Ecto neural progenitor cell (in vitro differentiated cells): ENCODE results near the gene NPIPA5.
A peak's percentile ranks its signal among the peaks of the same experiment; 100 is the strongest.
"Not testable (repeated sequence)": the region's sequence is repeated elsewhere in the genome, so short reads cannot be mapped to it uniquely, and the experiment has no call there.

Experiments used
- DNase-seq: peaks from one replicate; pipeline ENCODE4 v3.0.0-alpha.2; 2018; ENCODE audit warnings: low spot score

NPIPA5 gene

DNA sequence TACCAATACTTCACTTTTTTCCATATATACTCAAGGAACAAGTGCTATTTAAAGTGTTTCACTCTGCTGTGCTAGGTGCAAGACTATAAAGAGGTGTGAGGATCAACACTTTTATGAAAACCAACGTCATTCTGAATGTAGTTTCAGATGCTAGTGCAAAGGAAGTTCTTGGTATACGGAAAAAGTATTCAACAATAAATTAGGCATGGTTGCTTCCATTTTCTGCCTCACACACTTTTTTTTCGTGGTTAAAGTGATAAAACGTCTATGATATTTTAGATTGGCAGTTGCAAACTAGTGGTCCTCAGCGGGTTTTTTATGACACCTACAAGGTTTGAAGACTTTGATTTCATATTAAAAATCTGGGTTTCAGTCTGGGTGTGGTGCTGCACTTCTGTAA lies 11.8 kb upstream of the NPIPA5 start:
- not testable (repeated sequence) for DNase-seq

DNA sequence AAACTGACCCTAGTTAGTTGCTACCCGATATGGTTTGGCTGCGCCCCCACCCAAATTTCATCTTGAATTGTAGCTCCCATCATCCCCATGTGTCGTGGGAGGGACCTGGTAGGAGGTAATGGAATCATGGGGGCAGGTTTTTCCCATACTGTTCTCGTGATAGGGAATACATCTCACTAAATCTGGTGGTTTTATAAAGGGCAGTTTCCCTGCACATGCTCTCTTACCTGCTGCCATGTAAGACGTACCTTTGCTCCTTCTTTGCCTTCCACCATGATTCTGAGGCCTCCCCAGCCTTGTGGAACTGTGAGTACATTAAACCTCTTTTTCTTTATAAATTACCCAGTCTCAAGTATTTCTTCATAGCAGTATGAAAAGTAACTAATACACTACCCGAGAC lies 10.0 kb upstream of the NPIPA5 start:
- DNase-seq = not testable (repeated sequence)

GRCh38 chr16:15382810-15383209 lies 4.7 kb upstream of the NPIPA5 start:
- not testable (repeated sequence) for DNase-seq

DNA sequence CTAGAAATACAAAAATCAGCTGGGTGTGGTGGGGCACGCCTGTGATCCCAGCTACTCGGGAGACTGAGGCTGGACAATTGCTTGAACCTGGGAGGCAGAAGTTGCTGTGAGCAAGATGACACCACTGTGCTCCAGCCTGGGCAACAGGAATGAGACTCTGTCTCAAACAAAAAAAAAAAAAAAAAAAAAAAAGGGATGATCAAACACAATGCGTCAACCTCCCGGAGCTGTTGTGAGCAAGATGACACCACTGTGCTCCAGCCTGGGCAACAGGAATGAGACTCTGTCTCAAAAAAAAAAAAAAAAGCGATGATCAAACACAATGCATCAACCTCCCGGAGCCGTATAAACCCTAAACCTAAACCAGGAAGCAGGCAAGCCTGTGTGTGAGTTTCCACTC lies 20.6 kb downstream of the NPIPA5 start:
- DNase-seq = not testable (repeated sequence)

DNA sequence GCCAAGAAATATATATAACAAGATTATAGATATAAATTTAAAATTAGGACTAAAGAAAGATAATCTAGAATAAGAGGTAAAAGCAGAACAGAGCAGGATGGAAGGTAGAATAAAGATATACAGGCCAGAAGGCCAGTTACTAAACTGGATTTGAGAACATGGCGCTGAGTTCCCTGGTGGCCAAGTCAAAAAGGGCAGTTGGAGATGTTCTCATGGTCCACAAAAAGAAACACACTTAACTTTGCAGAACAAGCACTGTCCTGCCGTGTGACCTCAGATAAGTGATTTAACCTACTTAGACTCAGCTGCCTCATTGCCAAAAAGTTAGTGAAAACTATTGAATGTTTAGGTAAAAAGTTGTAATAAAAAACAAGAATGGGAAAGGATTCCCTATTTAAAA lies 23.2 kb downstream of the NPIPA5 start:
- DNase-seq = not testable (repeated sequence)

DNA sequence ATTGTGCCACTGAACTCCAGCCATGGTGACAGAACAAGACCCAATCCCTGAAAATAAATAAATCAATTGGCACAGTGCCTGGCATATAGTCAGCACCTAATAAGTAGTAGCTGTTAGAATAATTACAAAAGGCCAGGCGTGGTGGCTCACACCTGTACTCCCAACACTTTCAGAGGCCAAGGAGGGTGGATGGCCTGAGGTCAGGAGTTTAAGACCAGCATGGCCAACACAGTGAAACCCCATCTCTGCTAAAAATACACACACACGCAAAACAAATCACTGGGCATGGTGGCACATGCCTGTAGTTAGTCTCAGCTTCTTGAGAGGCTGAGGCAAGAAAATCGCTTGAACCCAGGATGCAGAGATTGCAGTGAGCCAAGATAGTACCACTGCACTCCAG lies 25.2 kb downstream of the NPIPA5 start:
- DNase-seq = not testable (repeated sequence)

- DNase-seq = not testable (repeated sequence)
These were observed 26.3 kb downstream of the NPIPA5 start for GRCh38 chr16:15351745-15352144.

GRCh38 chr16:15351251-15351650 lies 26.8 kb downstream of the NPIPA5 start:
- DNase-seq = not testable (repeated sequence)

GRCh38 chr16:15348721-15349120 lies 29.4 kb downstream of the NPIPA5 start:
- not testable (repeated sequence) for DNase-seq

- DNase-seq = not testable (repeated sequence)
These were observed 35.8 kb downstream of the NPIPA5 start for GRCh38 chr16:15342337-15342736.

GRCh38 chr16:15338986-15339385 lies 39.1 kb downstream of the NPIPA5 start:
- DNase-seq = not testable (repeated sequence)

- not testable (repeated sequence) for DNase-seq
These were observed 40.0 kb downstream of the NPIPA5 start for GRCh38 chr16:15337974-15338605.

DNA sequence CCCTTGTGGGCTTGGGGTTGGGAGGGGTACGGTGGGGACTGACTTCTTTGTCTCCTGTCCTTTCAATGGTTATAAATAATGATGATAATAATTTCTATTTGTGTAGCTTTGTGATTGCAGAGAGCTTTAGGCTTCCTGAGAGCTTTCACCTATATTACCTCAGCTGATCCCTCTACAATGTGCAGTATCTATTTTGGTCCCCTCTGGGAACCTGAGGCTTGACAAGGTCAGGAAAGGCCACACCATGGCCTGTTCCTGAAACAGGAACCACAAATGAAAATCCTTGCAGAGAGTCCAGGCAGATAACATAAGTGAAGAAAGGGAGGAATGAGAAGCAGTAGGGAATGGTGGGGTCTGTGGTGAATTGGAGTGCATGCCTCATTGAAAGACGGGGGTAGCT lies 42.5 kb downstream of the NPIPA5 start:
- DNase-seq = not testable (repeated sequence)

GRCh38 chr16:15333969-15334368 lies 44.1 kb downstream of the NPIPA5 start:
- DNase-seq = peak; percentile 5

DNA sequence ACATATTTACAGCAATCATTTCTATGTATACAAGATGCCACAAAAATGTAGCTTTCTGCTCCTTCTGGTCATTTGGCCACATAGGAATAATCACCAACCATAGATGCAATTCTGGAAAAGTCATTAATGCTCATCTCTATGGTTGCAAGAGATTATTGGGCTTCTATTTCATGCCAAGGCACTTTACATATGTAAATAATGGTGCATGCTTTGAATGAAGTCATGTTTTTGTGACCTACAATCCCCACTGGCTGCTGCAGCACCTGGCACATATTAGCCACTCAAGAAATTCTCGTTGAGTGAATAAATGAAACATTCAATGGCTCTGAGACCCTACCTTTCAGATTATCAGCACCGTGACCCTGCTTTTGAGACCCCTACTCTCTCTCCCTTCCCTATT lies 47.1 kb downstream of the NPIPA5 start:
- not testable (repeated sequence) for DNase-seq

GRCh38 chr16:15324954-15325353 lies 53.1 kb downstream of the NPIPA5 start:
- not testable (repeated sequence) for DNase-seq

DNA sequence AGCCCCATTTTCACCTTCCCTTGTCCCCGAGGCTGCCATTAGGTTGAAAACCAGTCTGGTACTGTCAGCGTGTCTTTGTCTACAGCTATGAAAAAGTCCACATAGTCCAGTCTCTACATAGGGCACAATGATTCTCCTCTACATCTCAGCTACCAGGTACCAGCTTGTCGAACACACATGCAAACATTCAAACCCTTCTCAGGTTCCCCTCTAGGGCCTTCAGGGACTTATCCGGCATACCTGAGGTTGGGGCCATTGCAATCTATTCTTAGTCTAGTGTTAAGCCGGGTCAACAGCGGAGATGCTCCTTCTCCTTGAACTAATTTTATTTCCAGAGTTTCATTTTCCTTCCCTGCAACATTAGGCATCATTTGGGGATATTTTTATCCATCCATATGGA lies 54.7 kb downstream of the NPIPA5 start:
- DNase-seq = not testable (repeated sequence)

DNA sequence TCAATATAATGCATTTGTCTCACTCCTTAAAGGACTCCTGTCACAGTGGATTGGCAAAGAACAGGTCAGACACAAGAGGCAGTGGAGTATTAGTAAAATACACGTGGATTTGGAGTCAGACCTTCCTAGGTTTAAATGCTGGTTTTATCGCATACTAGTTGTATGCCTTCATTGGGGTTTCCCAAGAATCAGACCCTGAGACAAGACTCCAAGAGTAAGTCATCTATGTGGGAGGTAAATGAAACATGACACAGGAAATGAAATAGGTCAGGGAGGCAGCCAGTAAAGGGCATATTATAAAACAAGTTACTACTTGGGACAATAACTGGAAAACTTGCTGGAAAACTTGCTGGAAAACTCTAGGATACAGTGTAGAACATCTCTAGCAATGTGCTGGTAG lies 56.9 kb downstream of the NPIPA5 start:
- DNase-seq = not testable (repeated sequence)

- not testable (repeated sequence) for DNase-seq
These were observed 63.5 kb downstream of the NPIPA5 start for GRCh38 chr16:15314562-15314961.
